ENCODE measurements around the gene TRIM27.

- TF ChIP-seq CTCF (IDR thresholded peaks at IDR 0.05) (no peak), POLR2A (IDR thresholded peaks at IDR 0.05) (no peak)
These were observed 16.6 kb upstream of the TRIM27 start for GRCh38 chr6:28940294-28940857.

Measured in ovary (tissue), 3 donors.